ENCODE measurements around the gene FOXP2. TPM values are rescaled to one million over a fixed set of nuclear protein-coding genes. Genes with fewer than 3 reads are reported as not detected.
A peak's percentile ranks its signal among the peaks of the same experiment; 100 is the strongest.
"Not testable (repeated sequence)": the region's sequence is repeated elsewhere in the genome, so short reads cannot be mapped to it uniquely, and the experiment has no call there.

Gene FOXP2
- total and polyA plus RNA-seq, 5 donors, result 0.66 to 4.5 (median 2.1) TPM

- Histone ChIP-seq H3K9me3 (ENCODE audit: control insufficient read depth, low read length) (no peaks in the 10 kb centered on the region), H3K4me3 (ENCODE audit: low read length) (no peak overlapping the region), H3K4me1 (ENCODE audit: control insufficient read depth, insufficient read depth, low read length) (no peaks in the 10 kb centered on the region), H3K27ac (ENCODE audit: low read length) (no peak overlapping the region), H3K27me3 (ENCODE audit: control insufficient read depth, insufficient read depth) (no peaks in the 10 kb centered on the region)
- intact Hi-C loops (cut with DNase I), result no loop called here
- no peak for DNase-seq
- WGBS, result 69% methylated on average over 1 of the region's 1 CpG
- ATAC-seq, result no peak
Observed at GRCh38 chr7:114507381-114507780, 92.8 kb downstream of the FOXP2 start.

GRCh38 chr7:114508086-114508485, 93.5 kb downstream of the FOXP2 start:
- DNase-seq (no peak), ATAC-seq (peak in 1 of 2 donors; percentile 46)
- H3K9me3 ChIP-seq (ENCODE audit: control insufficient read depth, low read length), result no peaks in the 10 kb centered on the region
- intact Hi-C loops (cut with DNase I), result no loop called here
- no peak overlapping the region for H3K4me3 ChIP-seq (ENCODE audit: low read length)
- no peaks in the 10 kb centered on the region for H3K4me1 ChIP-seq (ENCODE audit: control insufficient read depth, insufficient read depth, low read length)
- H3K27me3 ChIP-seq (ENCODE audit: control insufficient read depth, insufficient read depth), result no peaks in the 10 kb centered on the region
- no peak overlapping the region for H3K27ac ChIP-seq (ENCODE audit: low read length)

- H3K9me3 ChIP-seq (ENCODE audit: control insufficient read depth, low read length); H3K4me3 ChIP-seq (ENCODE audit: low read length); ATAC-seq; H3K27me3 ChIP-seq (ENCODE audit: control insufficient read depth, insufficient read depth); H3K27ac ChIP-seq (ENCODE audit: low read length); DNase-seq; H3K4me1 ChIP-seq (ENCODE audit: control insufficient read depth, insufficient read depth, low read length); intact Hi-C loops (cut with DNase I): not testable (repeated sequence)
- WGBS, result 93% methylated on average over 1 of the region's 1 CpG
Observed at GRCh38 chr7:114510824-114511223, 96.2 kb downstream of the FOXP2 start.

- no peaks in the 10 kb centered on the region for H3K9me3 ChIP-seq (ENCODE audit: control insufficient read depth, low read length)
- WGBS, result 46% methylated on average over 1 of the region's 1 CpG
- H3K4me3 ChIP-seq (ENCODE audit: low read length), result no peak overlapping the region
- intact Hi-C loops (cut with DNase I), result no loop called here
- no peak for DNase-seq
- H3K27me3 ChIP-seq (ENCODE audit: control insufficient read depth, insufficient read depth), result no peaks in the 10 kb centered on the region
- H3K27ac ChIP-seq (ENCODE audit: low read length), result no peak overlapping the region
- ATAC-seq, result peak in 1 of 2 donors; percentile 38
- no peaks in the 10 kb centered on the region for H3K4me1 ChIP-seq (ENCODE audit: control insufficient read depth, insufficient read depth, low read length)
Observed at GRCh38 chr7:114519240-114519639, 104.6 kb downstream of the FOXP2 start.

GRCh38 chr7:114522081-114522480, 107.5 kb downstream of the FOXP2 start:
- DNase-seq, result no peak
- no peaks in the 10 kb centered on the region for H3K27me3 ChIP-seq (ENCODE audit: control insufficient read depth, insufficient read depth)
- intact Hi-C loops (cut with DNase I), result no loop called here
- H3K4me3 ChIP-seq (ENCODE audit: low read length), result no peak overlapping the region
- H3K27ac ChIP-seq (ENCODE audit: low read length), result no peak overlapping the region
- 88% methylated on average over 1 of the region's 1 CpG for WGBS
- H3K9me3 ChIP-seq (ENCODE audit: control insufficient read depth, low read length), result no peaks in the 10 kb centered on the region
- no peaks in the 10 kb centered on the region for H3K4me1 ChIP-seq (ENCODE audit: control insufficient read depth, insufficient read depth, low read length)
- ATAC-seq, result no peak

GRCh38 chr7:114527589-114527988, 113.0 kb downstream of the FOXP2 start:
- 50% methylated on average over 3 of the region's 3 CpGs for WGBS
- no peaks in the 10 kb centered on the region for H3K4me1 ChIP-seq (ENCODE audit: control insufficient read depth, insufficient read depth, low read length)
- intact Hi-C loops (cut with DNase I), result no loop called here
- no peak overlapping the region for H3K4me3 ChIP-seq (ENCODE audit: low read length)
- ATAC-seq, result no peak
- no peaks in the 10 kb centered on the region for H3K9me3 ChIP-seq (ENCODE audit: control insufficient read depth, low read length)
- H3K27me3 ChIP-seq (ENCODE audit: control insufficient read depth, insufficient read depth), result no peaks in the 10 kb centered on the region
- DNase-seq, result no peak
- no peak overlapping the region for H3K27ac ChIP-seq (ENCODE audit: low read length)

GRCh38 chr7:114530057-114530611, 115.5 kb downstream of the FOXP2 start:
- Histone ChIP-seq H3K4me3 (ENCODE audit: low read length) (no peak overlapping the region), H3K4me1 (ENCODE audit: control insufficient read depth, insufficient read depth, low read length) (no peaks in the 10 kb centered on the region), H3K9me3 (ENCODE audit: control insufficient read depth, low read length) (no peaks in the 10 kb centered on the region), H3K27ac (ENCODE audit: low read length) (no peak overlapping the region), H3K27me3 (ENCODE audit: control insufficient read depth, insufficient read depth) (no peaks in the 10 kb centered on the region)
- ATAC-seq (no peak), DNase-seq (no peak)
- WGBS, result 59% methylated on average over 5 of the region's 5 CpGs
- intact Hi-C loops (cut with DNase I), result no loop called here

GRCh38 chr7:114531326-114531725, 116.7 kb downstream of the FOXP2 start:
- no peaks in the 10 kb centered on the region for H3K4me1 ChIP-seq (ENCODE audit: control insufficient read depth, insufficient read depth, low read length)
- intact Hi-C loops (cut with DNase I), result no loop called here
- ATAC-seq (no peak), DNase-seq (no peak)
- no peak overlapping the region for H3K27ac ChIP-seq (ENCODE audit: low read length)
- H3K4me3 ChIP-seq (ENCODE audit: low read length), result no peak overlapping the region
- H3K9me3 ChIP-seq (ENCODE audit: control insufficient read depth, low read length), result no peaks in the 10 kb centered on the region
- no peaks in the 10 kb centered on the region for H3K27me3 ChIP-seq (ENCODE audit: control insufficient read depth, insufficient read depth)

- WGBS, result 61% methylated on average over 3 of the region's 3 CpGs
- no peak for DNase-seq
- no peak for ATAC-seq
- Histone ChIP-seq H3K9me3 (ENCODE audit: control insufficient read depth, low read length) (no peaks in the 10 kb centered on the region), H3K4me1 (ENCODE audit: control insufficient read depth, insufficient read depth, low read length) (no peaks in the 10 kb centered on the region), H3K4me3 (ENCODE audit: low read length) (no peak overlapping the region), H3K27ac (ENCODE audit: low read length) (no peak overlapping the region), H3K27me3 (ENCODE audit: control insufficient read depth, insufficient read depth) (no peaks in the 10 kb centered on the region)
- intact Hi-C loops (cut with DNase I), result loop anchor here in 1 of 4 donors (2.0 kb wide), 1 partner anchor 30 kb away; no protein-coding TSS in a partner anchor
Observed at GRCh38 chr7:114533131-114533530, 118.5 kb downstream of the FOXP2 start.

GRCh38 chr7:114534953-114535352, 120.3 kb downstream of the FOXP2 start:
- Histone ChIP-seq H3K27me3 (ENCODE audit: control insufficient read depth, insufficient read depth) (no peaks in the 10 kb centered on the region), H3K4me3 (ENCODE audit: low read length) (no peak overlapping the region), H3K9me3 (ENCODE audit: control insufficient read depth, low read length) (no peaks in the 10 kb centered on the region), H3K4me1 (ENCODE audit: control insufficient read depth, insufficient read depth, low read length) (no peaks in the 10 kb centered on the region), H3K27ac (ENCODE audit: low read length) (no peak overlapping the region)
- WGBS, result 41% methylated on average over 2 of the region's 2 CpGs
- intact Hi-C loops (cut with DNase I), result no loop called here
- ATAC-seq (peak in 1 of 2 donors; percentile 41), DNase-seq (no peak)

- Histone ChIP-seq H3K4me1 (ENCODE audit: control insufficient read depth, insufficient read depth, low read length) (no peaks in the 10 kb centered on the region), H3K27me3 (ENCODE audit: control insufficient read depth, insufficient read depth) (no peaks in the 10 kb centered on the region), H3K27ac (ENCODE audit: low read length) (no peak overlapping the region), H3K9me3 (ENCODE audit: control insufficient read depth, low read length) (no peaks in the 10 kb centered on the region), H3K4me3 (ENCODE audit: low read length) (no peak overlapping the region)
- peak; percentile 10 to 61 (median 37) for DNase-seq
- peak in 1 of 2 donors; percentile 63 for ATAC-seq
- intact Hi-C loops (cut with DNase I), result no loop called here
Observed at GRCh38 chr7:114539575-114539974, 125.0 kb downstream of the FOXP2 start.

GRCh38 chr7:114540291-114540690, 125.7 kb downstream of the FOXP2 start:
- Histone ChIP-seq H3K27ac (ENCODE audit: low read length) (no peak overlapping the region), H3K27me3 (ENCODE audit: control insufficient read depth, insufficient read depth) (no peaks in the 10 kb centered on the region), H3K4me1 (ENCODE audit: control insufficient read depth, insufficient read depth, low read length) (no peaks in the 10 kb centered on the region), H3K9me3 (ENCODE audit: control insufficient read depth, low read length) (no peaks in the 10 kb centered on the region), H3K4me3 (ENCODE audit: low read length) (no peak overlapping the region)
- intact Hi-C loops (cut with DNase I), result no loop called here
- WGBS, result 83% methylated on average over 1 of the region's 1 CpG
- no peak for DNase-seq
- ATAC-seq, result no peak

Measured in right cardiac atrium (tissue), 5 donors.